Erythroblast (primary cell): ENCODE measurements around the gene ZMAT3.
A peak's percentile ranks its signal among the peaks of the same experiment; 100 is the strongest.
"Not testable (repeated sequence)": the region's sequence is repeated elsewhere in the genome, so short reads cannot be mapped to it uniquely, and the experiment has no call there.

ENCODE experiments used
- DNase-seq, 2 experiments: peaks; one replicate each; lab custom pipeline; 2025; lab: John Stamatoyannopoulos, UW
- GATA1 ChIP-seq: IDR thresholded peaks from 2 replicates; pipeline ENCODE4 v1.6.1; 2011; ENCODE audit warnings: low read depth, mild to moderate bottlenecking, control low read depth, low read length, moderate library complexity
- POLR2A ChIP-seq: IDR thresholded peaks from 2 replicates; pipeline ENCODE4 v1.6.1; 2011; ENCODE audit warnings: mild to moderate bottlenecking, low read length

Gene ZMAT3

DNA sequence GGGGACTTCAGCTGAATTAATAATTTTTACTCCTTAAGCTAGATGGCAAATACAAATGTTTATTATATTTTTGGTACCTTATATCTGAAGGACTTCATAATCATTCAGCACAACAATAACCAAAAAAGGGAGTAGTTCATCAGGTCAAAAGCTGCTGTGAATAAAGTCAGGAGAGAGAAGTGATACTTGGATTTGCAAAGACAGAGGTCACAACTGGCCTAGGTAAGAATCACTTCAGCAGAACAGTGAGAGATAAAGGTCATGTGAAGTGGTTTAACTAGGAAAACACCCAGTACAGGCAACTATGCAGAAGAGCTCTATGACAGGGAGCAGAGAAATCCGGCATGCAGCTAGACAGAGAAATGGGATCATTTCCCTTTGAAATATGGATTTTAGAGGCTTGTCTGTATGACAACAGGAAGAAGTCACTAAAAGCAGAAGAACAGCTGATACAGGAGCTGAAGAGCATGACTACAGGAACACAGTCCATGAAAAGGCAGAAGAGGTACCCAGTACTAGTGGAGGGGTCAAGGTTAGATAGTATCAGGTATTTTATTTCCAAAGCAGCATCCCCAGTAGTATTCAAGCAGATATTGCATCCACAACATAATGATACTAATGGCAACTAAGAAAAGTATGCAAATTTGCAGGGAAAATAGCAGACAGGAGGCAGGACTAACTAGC lies 25.7 kb downstream of the ZMAT3 start:
- TF ChIP-seq GATA1 (no peak), POLR2A (no peak)
- DNase-seq = no peak

DNA sequence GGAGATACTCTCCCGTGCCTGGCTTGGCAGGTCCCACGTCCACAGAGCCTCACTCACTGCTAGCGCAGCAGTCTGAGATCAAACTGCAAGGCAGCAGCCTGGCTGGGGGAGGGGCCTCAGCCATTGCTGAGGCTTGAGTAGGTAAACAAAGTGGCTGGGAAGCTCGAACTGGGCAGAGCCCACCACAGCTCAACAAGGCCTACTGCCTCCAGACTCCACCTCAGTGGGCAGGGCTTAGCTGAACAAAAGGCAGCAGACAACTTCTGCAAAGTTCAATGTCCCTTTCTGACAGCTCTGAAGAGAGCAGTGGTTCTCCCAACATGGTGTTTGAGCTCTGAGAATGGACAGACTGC lies 32.7 kb downstream of the ZMAT3 start:
- DNase-seq = not testable (repeated sequence)

DNA sequence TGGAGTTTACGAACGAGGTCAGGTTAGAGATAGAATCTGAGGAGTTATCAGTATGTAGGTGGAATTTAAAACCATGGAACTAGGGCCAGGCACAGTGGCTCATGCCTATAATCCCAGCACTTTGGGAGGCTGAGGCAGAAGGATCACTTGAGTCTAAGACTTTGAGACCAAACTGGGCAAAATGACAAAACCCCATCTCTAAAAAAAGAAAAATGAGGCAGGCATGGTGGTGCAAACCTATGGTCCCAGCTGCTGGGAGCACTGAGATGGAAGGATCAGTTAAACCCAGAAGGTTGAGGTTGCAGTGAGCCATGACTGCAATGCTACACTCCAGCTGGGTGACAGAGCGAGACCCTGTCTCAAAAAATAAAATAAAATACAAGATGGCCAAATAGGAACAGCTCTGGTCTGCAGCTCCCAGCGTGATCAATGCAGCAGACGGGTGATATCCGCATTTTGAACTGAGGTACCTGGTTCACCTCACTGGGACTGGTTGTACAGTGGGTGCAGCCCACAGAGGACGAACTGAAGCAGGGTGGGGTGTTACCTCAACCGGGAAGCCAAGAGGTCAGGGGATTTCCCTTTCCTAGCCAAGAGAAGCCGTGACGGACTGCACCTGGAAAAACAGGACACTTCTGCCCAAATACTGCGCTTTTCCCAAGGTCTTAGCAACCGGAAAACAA lies 33.3 kb downstream of the ZMAT3 start:
- no peak for TF ChIP-seq GATA1
- TF ChIP-seq POLR2A = no peak
- DNase-seq = no peak

DNA sequence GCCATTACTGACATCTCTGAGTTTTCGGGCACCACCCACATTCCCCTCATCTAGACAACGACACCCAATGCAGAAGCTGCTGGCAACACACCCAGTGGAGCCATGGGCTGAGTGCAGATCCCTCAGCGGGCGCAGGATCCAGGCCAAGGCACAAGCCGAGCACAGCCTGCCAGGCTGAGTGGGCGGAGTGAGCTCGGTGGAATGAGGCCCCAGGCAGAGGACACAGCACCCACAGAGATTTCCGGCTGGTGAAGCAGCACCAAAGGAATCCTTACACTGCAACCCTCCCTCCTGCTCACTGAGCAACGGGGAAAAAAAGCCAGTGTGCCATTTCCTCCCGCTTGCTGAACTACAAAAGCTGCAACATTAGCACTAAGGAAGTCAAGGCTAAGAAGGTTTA lies 34.3 kb downstream of the ZMAT3 start:
- DNase-seq = peak in 1 of 2 experiments; percentile 22

DNA sequence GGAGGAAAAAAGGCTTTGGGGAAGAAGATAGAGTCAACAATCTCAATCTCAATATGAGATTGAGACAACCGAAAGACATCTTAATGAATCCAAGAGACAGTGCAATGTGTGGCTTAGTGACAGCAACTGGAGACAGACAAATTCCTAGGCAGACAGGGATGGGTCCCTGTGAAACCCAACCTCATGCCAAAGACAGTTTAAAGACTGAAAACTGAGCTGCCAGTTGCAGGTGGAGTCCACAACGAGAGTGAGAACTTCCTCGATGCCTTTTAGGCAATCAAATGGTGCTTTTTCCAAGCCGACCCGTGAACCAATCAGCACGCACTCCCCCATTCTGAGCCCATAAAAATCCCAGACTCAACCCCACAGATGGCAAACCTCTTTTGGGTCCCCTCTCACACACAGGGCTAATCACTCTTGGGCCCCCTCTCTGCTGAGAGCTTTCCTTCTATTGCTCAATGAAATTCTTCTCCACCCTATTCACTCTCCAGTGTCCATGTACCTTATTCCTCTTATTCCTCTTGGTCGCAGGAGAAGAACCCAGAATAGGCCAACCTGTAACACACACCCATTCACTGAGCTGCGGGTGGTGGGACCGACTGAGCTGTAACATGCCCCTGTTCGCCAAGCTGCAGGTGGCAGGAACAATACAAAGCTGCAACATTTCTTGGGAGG lies 34.8 kb downstream of the ZMAT3 start:
- TF ChIP-seq POLR2A (no peak), GATA1 (no peak)
- DNase-seq = no peak

More for the DNA sequence above, 34.3 kb downstream of the ZMAT3 start:
- TF ChIP-seq POLR2A (no peak), GATA1 (no peak)

DNA sequence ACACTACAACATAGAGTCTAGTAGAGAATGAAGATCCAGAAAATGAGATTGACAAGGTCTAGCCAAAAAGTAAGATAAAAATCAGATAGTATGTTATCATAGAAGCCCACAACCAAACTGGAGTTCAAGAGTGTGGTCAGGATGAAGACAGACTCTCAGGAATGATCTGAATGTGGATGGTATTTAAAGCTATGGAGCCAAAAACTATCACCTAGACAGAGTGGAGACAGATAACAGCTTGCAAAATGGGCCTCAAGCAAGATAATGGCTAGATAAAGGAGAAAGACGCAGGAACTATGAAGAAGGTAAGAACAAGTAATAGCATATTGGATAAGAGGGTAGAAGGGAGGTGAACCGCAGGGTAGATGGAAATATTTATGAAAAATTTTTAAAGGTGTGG lies 35.4 kb downstream of the ZMAT3 start:
- DNase-seq = peak in 1 of 2 experiments; percentile 37

DNA sequence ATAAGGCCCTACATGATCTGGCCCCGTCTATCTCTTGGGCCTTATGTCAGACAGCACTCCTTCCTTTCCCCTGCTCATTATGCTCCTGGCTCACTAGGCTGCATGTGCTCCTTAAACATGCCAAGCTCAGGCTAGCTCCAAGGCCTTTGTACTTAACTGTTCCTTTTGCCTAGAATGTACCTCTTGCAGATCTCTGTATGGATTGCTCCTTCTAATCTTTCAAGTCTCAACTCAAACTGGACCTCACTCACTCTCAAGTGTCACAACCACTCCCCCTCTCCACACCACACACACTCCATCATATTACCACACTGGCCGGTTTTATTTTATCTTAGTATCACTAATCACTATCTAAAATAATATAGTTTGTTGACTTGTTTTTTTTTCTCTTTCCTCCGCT lies 36.4 kb downstream of the ZMAT3 start:
- TF ChIP-seq POLR2A = no peak
- DNase-seq = no peak

More for the DNA sequence above, 35.4 kb downstream of the ZMAT3 start:
- TF ChIP-seq POLR2A (no peak), GATA1 (no peak)

DNA sequence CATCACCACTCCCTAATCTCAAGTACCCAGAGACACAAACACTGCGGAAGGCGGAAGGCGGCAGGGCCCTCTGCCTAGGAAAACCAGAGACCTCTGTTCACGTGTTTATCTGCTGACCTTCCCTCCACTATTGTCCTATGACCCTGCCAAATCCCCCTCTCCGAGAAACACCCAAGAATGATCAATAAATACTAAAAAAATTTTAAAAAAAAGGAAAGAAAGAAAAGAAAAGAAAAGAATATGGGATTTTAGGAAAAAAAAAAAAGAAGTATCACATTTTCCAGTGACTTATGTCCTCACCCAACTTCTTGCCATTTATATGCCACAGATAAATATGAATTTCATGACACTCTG lies 38.3 kb downstream of the ZMAT3 start:
- DNase-seq = peak in 1 of 2 experiments; percentile 34

DNA sequence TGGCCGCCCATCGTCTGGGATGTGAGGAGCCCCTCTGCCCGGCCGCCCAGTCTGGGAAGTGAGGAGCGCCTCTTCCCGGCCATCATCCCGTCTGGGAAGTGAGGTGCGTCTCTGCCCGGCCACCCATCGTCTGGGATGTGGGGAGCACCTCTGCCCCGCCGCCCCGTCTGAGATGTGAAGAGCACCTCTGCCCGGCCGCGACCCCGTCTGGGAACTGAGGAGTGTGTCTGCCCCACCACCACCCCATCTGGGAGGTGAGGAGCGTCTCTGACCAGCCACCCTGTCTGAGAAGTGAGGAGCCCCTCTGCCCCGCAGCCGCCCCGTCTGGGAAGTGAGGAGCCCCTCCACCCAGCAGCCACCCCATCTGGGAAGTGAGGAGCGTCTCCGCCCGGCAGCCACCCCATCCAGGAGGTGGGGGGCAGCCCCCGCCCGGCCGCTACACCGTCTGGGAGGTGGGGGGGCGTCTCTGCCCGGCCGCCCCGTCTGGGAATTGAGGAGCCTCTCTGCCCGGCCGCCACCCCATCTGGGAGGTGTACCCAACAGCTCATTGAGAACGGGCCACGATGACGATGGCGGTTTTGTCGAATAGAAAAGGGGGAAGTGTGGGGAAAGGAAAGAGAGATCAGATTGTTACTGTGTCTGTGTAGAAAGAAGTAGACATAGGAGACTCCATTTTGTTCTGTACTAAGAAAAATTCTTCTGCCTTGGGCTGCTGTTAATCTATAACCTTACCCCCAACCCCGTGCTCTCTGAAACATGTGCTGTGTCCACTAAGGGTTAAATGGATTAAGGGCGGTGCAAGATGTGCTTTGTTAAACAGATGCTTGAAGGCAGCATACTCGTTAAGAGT lies 38.9 kb downstream of the ZMAT3 start:
- DNase-seq = peak; percentile 22 to 33

DNA sequence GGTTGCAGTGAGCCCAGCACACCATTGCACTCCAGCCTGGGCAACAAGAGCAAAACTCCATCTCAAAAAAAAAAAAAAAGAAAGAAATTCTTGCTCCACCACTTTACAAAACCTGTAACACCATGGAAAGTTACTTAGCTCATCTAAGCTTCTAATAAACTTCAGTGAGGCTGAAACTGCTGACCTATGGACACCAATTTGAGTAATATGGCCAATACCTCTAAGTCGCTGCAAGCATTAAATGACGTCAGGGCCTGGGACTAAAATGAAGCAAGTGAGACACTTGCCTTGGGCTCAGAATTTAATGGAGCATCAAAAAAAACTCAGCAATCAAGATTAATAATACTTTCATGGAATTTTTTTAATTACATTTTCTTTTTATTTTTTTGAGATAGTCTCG lies 42.5 kb downstream of the ZMAT3 start:
- TF ChIP-seq POLR2A = no peak
- no peak for TF ChIP-seq GATA1
- no peak for DNase-seq

DNA sequence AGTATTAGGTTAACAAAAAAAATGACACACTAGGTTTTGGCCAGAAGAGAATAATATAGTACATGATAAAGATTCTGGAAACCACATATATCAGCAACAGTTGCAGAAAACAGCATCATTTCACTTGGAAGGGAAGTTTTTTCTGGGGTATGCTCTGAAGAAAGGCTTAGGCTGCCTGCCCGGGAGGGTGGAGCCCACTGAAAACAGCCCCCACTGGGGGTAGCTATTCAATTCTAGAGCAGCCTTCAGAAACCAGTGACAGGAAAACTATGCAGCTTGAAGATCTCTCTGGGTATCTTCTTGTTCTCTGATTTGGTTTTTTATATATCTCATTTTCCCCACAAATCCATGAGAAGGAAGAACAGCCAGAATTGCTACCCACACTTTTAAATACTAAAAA lies 43.2 kb downstream of the ZMAT3 start:
- DNase-seq = no peak
- TF ChIP-seq GATA1 = no peak
- no peak for TF ChIP-seq POLR2A

DNA sequence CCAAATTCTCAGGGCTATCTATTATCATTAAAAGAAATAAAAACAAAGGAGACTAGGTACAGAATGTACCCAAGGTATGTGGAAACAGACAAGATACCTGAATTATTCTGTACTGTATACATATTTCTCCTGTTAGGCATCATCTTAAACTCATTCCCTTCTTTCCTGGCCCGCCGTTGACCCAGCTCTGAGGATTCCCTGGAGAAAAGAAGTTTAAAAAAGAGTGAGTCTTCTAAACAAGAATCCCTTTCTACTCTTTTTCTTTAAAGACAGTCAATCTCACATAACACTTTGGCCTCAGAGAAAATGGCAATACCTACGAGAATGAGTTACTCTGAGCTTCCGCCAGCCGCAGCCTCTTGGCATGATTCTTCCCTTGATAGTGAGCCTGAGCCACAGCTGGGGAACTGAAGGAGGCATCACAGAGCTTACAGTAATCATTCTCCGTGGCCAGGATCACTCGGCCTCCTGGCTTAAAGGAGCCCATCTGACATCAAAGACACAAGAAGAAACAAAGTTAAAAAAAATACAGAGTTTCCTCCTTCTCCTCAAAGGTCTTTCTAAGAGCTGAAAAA lies 44.2 kb downstream of the ZMAT3 start:
- no peak for TF ChIP-seq POLR2A
- no peak for TF ChIP-seq GATA1
- peak; percentile 26 to 42 for DNase-seq

DNA sequence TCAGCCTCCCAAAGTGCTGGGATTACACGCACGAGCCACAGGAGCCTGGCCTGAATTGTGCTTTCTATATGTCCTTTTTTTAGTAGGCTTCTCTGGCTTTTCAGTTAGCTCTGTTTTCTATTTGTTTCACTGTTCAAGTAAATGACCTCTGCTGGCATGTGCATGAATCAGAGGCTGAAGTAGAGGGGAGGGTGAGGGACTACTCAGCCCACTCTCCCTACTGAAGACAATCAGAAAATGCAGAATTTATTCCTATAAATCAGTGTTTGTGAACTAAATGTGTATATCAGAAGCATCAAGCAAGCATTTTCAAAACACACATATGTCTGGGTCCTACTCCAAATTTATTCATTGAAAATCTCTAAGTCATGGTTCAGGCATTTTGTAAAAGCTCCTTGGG lies 45.0 kb downstream of the ZMAT3 start:
- DNase-seq = no peak
- no peak for TF ChIP-seq GATA1
- no peak for TF ChIP-seq POLR2A
